HFFc6 (cell line): ENCODE data around the gene GCAT. TPM values are rescaled to one million over a fixed set of nuclear protein-coding genes. Genes with fewer than 3 reads are reported as not detected.

Experiments
- DNase-seq: peaks from one replicate; pipeline ENCODE4 v3.0.0-alpha.2; 2018
- H3K27ac Mint-ChIP-seq: 2 replicates; pipeline ENCODE4 v1.8.0; 2020; ENCODE audit warnings: mild to moderate bottlenecking, mixed read lengths
- H3K27me3 Mint-ChIP-seq: 2 replicates; pipeline ENCODE4 v1.8.0; 2021; ENCODE audit warnings: mild to moderate bottlenecking, moderate library complexity, mixed read lengths; ENCODE audit not compliant: insufficient read depth
- H3K36me3 Mint-ChIP-seq: 2 replicates; pipeline ENCODE4 v1.8.0; 2021; ENCODE audit warnings: low read depth, mixed read lengths
- H3K4me1 Mint-ChIP-seq: 2 replicates; pipeline ENCODE4 v1.8.0; 2020; ENCODE audit warnings: low read depth, mixed read lengths
- H3K4me3 Mint-ChIP-seq: 2 replicates; pipeline ENCODE4 v1.8.0; 2020; ENCODE audit warnings: mild to moderate bottlenecking, moderate library complexity, mixed read lengths
- H3K9me3 Mint-ChIP-seq: 2 replicates; pipeline ENCODE4 v1.8.0; 2020; ENCODE audit warnings: mild to moderate bottlenecking, mixed read lengths
- CTCF ChIP-seq: fragments of 200-600 bp; sonication (generic); IDR thresholded peaks from 2 replicates; pipeline ENCODE4 v1.5.0; 2021; ENCODE audit warnings: antibody characterized with exemption, mild to moderate bottlenecking
- microRNA-seq: library from miRNA; unstranded; fragments of <30 nt; microRNA quantifications from one replicate; pipeline ENCODE4, GENCODE V29; 2019
- total RNA-seq, 6 experiments: library from RNA; stranded (reverse); fragmentation: NEBNext Ultra II Directional; extraction: Animal tissue kit (Norgen Biotek cat#: 25700); gene quantifications; 2 replicates in 1 of 6; 3 replicates in 5 of 6; pipeline ENCODE4 v1.2.3, GENCODE V29; 2021

GCAT gene
- total RNA-seq, 6 experiments from 2014 or later, result 27.6 to 42.3 (median 29.2) TPM

GRCh38 chr22:37862570-37863325, 55.0 kb downstream of the GCAT start:
- Mint-ChIP-seq H3K9me3 (no peaks in the 10 kb centered on the region), H3K36me3 (peaks cover 39% of the 10 kb centered on the region), H3K27ac (peak overlapping the region; percentile 46; the same call in 1 of the 2 replicates), H3K4me1 (peaks cover 6% of the 10 kb centered on the region; the same call in 1 of the 2 replicates), H3K4me3 (no peak overlapping the region), H3K27me3 (no peaks in the 10 kb centered on the region; the same call in 1 of the 2 replicates)
- no peak for DNase-seq
- no peak for TF ChIP-seq CTCF

- H3K27me3 Mint-ChIP-seq, result no peaks in the 10 kb centered on the region; the same call in 1 of the 2 replicates
- no peak overlapping the region for H3K27ac Mint-ChIP-seq
- peaks cover 27% of the 10 kb centered on the region for H3K36me3 Mint-ChIP-seq
- H3K9me3 Mint-ChIP-seq, result no peaks in the 10 kb centered on the region
- no peak for TF ChIP-seq CTCF
- no peak overlapping the region for H3K4me3 Mint-ChIP-seq
- H3K4me1 Mint-ChIP-seq, result peaks cover 6% of the 10 kb centered on the region; the same call in 1 of the 2 replicates
- no peak for DNase-seq
These were observed 57.8 kb downstream of the GCAT start for GRCh38 chr22:37865510-37865909.

Small RNA genes lying within 50 kb of the gene (microRNA-seq; reads per million reads assigned to microRNA genes)
- 2.3 reads per million for gene MIR659

Other genes starting within 250 kb of the GCAT start
- 100 to 1,000 TPM in 3 of 6 experiments, 10 to 100 TPM in 3; 88.3 to 104 (median 97.2) TPM for gene CDC42EP1, start 247.5 kb upstream of the GCAT start, total RNA-seq
- not detected for gene LGALS2, start 227.8 kb upstream of the GCAT start, total RNA-seq
- gene GGA1, start 199.1 kb upstream of the GCAT start, total RNA-seq, result 10 to 100 TPM; 37.5 to 45.4 (median 41.5) TPM
- 10 to 100 TPM; 15.9 to 26.3 (median 23.0) TPM for gene SH3BP1, start 168.3 kb upstream of the GCAT start, total RNA-seq
- gene PDXP, start 149.2 kb upstream of the GCAT start, total RNA-seq, result 10 to 100 TPM; 15.3 to 24.5 (median 18.4) TPM
- gene LGALS1, start 132.3 kb upstream of the GCAT start, total RNA-seq, result 1,000 to 10,000 TPM; 5,326 to 7,192 (median 6,673) TPM
- gene NOL12, start 121.6 kb upstream of the GCAT start, total RNA-seq, result 10 to 100 TPM; 17.7 to 29.6 (median 26.9) TPM
- gene TRIOBP, start 110.9 kb upstream of the GCAT start, total RNA-seq, result 10 to 100 TPM; 74.3 to 92.5 (median 91.6) TPM
- not detected for gene GALR3, start 15.4 kb downstream of the GCAT start, total RNA-seq
- gene ANKRD54, start 36.4 kb downstream of the GCAT start, total RNA-seq, result 10 to 100 TPM; 18.3 to 25.4 (median 20.9) TPM
- 100 to 1,000 TPM; 306 to 371 (median 357) TPM for gene EIF3L, start 41.5 kb downstream of the GCAT start, total RNA-seq
- 10 to 100 TPM; 37.7 to 46.5 (median 40.5) TPM for gene MICALL1, start 98.4 kb downstream of the GCAT start, total RNA-seq
- gene C22orf23, start 145.7 kb downstream of the GCAT start, total RNA-seq, result under 1 TPM; 0.43 to 0.73 (median 0.54) TPM
- 100 to 1,000 TPM in 4 of 6 experiments, 10 to 100 TPM in 2; 91.6 to 130 (median 107) TPM for gene POLR2F, start 145.8 kb downstream of the GCAT start, total RNA-seq
- gene SOX10, start 176.6 kb downstream of the GCAT start, total RNA-seq, result not detected
- 1 to 10 TPM; 7.0 to 10.0 (median 7.7) TPM for gene PICK1, start 249.5 kb downstream of the GCAT start, total RNA-seq